ENCODE data around the gene TMED5. TPM values are rescaled to one million over a fixed set of nuclear protein-coding genes. Genes with fewer than 3 reads are reported as not detected.

TMED5 gene
- polyA plus RNA-seq, 3 donors = 74.3 to 119 (median 89.2) TPM

- DNase-seq (ENCODE audit: extremely low read depth in 1 of 11, low read depth in 9 of 11, low spot score in 4 of 11) = no peak
Measured at GRCh38 chr1:93143136-93143535, 37.1 kb downstream of the TMED5 start.

- no peak for DNase-seq (ENCODE audit: extremely low read depth in 1 of 11, low read depth in 9 of 11, low spot score in 4 of 11)
Measured at GRCh38 chr1:93142161-93142560, 38.1 kb downstream of the TMED5 start.

- DNase-seq (ENCODE audit: extremely low read depth in 1 of 11, low read depth in 9 of 11, low spot score in 4 of 11) = no peak
Measured at GRCh38 chr1:93140106-93140505, 40.1 kb downstream of the TMED5 start.

GRCh38 chr1:93137604-93138292 is 42.5 kb downstream of the TMED5 start:
- no peak for DNase-seq (ENCODE audit: extremely low read depth in 1 of 11, low read depth in 9 of 11, low spot score in 4 of 11)

- no peak for DNase-seq (ENCODE audit: extremely low read depth in 1 of 11, low read depth in 9 of 11, low spot score in 4 of 11)
Measured at GRCh38 chr1:93136445-93136844, 43.8 kb downstream of the TMED5 start.

GRCh38 chr1:93132638-93133037 is 47.6 kb downstream of the TMED5 start:
- DNase-seq (ENCODE audit: extremely low read depth in 1 of 11, low read depth in 9 of 11, low spot score in 4 of 11) = no peak

GRCh38 chr1:93129507-93130099 is 50.6 kb downstream of the TMED5 start:
- no peak for DNase-seq (ENCODE audit: extremely low read depth in 1 of 11, low read depth in 9 of 11, low spot score in 4 of 11)

- DNase-seq (ENCODE audit: extremely low read depth in 1 of 11, low read depth in 9 of 11, low spot score in 4 of 11) = no peak
Measured at GRCh38 chr1:93124556-93125355, 55.5 kb downstream of the TMED5 start.

GRCh38 chr1:93123201-93123783 is 56.9 kb downstream of the TMED5 start:
- no peak for DNase-seq (ENCODE audit: extremely low read depth in 1 of 11, low read depth in 9 of 11, low spot score in 4 of 11)

- DNase-seq (ENCODE audit: extremely low read depth in 1 of 11, low read depth in 9 of 11, low spot score in 4 of 11) = no peak
Measured at GRCh38 chr1:93120614-93121013, 59.6 kb downstream of the TMED5 start.

- DNase-seq (ENCODE audit: extremely low read depth in 1 of 11, low read depth in 9 of 11, low spot score in 4 of 11) = no peak
Measured at GRCh38 chr1:93114391-93114790, 65.8 kb downstream of the TMED5 start.

- DNase-seq (ENCODE audit: extremely low read depth in 1 of 11, low read depth in 9 of 11, low spot score in 4 of 11) = no peak
Measured at GRCh38 chr1:93113127-93113526, 67.1 kb downstream of the TMED5 start.

- DNase-seq (ENCODE audit: extremely low read depth in 1 of 11, low read depth in 9 of 11, low spot score in 4 of 11) = no peak
Measured at GRCh38 chr1:93111561-93111960, 68.7 kb downstream of the TMED5 start.

GRCh38 chr1:93111065-93111464 is 69.1 kb downstream of the TMED5 start:
- no peak for DNase-seq (ENCODE audit: extremely low read depth in 1 of 11, low read depth in 9 of 11, low spot score in 4 of 11)

- no peak for DNase-seq (ENCODE audit: extremely low read depth in 1 of 11, low read depth in 9 of 11, low spot score in 4 of 11)
Measured at GRCh38 chr1:93109578-93109977, 70.6 kb downstream of the TMED5 start.

- DNase-seq (ENCODE audit: extremely low read depth in 1 of 11, low read depth in 9 of 11, low spot score in 4 of 11) = no peak
Measured at GRCh38 chr1:93108335-93108734, 71.9 kb downstream of the TMED5 start.

- no peak for DNase-seq (ENCODE audit: extremely low read depth in 1 of 11, low read depth in 9 of 11, low spot score in 4 of 11)
Measured at GRCh38 chr1:93107395-93107794, 72.8 kb downstream of the TMED5 start.

GRCh38 chr1:93106226-93106625 is 74.0 kb downstream of the TMED5 start:
- no peak for DNase-seq (ENCODE audit: extremely low read depth in 1 of 11, low read depth in 9 of 11, low spot score in 4 of 11)

GRCh38 chr1:93102142-93102541 is 78.1 kb downstream of the TMED5 start:
- DNase-seq (ENCODE audit: extremely low read depth in 1 of 11, low read depth in 9 of 11, low spot score in 4 of 11) = no peak

Measured in renal cortex interstitium (tissue), 11 donors.